ENCODE measurements around the gene MAL.

MAL gene

GRCh38 chr2:95001051-95001562, 24.4 kb upstream of the MAL start:
- no peak for TF ChIP-seq CTCF (IDR thresholded peaks at IDR 0.05; ENCODE audit: low read depth, low read length, missing control alignments)
- no peak for DNase-seq
- Histone ChIP-seq H3K36me3 (replicated peaks) (no peaks in the 10 kb centered on the region), H3K27ac (no peak overlapping the region), H3K4me3 (ENCODE audit: low read depth, low read length) (no peak overlapping the region), H3K27me3 (replicated peaks) (peaks cover 16% of the 10 kb centered on the region)
- in situ Hi-C loops (cut with HindIII; ENCODE audit: low pct_ligation_motif_present, low sequenced_read_pairs) = no loop called here

- in situ Hi-C loops (cut with HindIII; ENCODE audit: low pct_ligation_motif_present, low sequenced_read_pairs) = no loop called here
- Histone ChIP-seq H3K27ac (no peak overlapping the region), H3K27me3 (replicated peaks) (peaks cover 13% of the 10 kb centered on the region), H3K36me3 (replicated peaks) (no peaks in the 10 kb centered on the region), H3K4me3 (ENCODE audit: low read depth, low read length) (no peak overlapping the region)
- DNase-seq = no peak
- TF ChIP-seq CTCF (IDR thresholded peaks at IDR 0.05; ENCODE audit: low read depth, low read length, missing control alignments) = no peak
These were observed 23.8 kb upstream of the MAL start for GRCh38 chr2:95001701-95002100.

- Histone ChIP-seq H3K27me3 (replicated peaks) (peaks cover 5% of the 10 kb centered on the region), H3K4me3 (ENCODE audit: low read depth, low read length) (no peak overlapping the region), H3K27ac (no peak overlapping the region), H3K36me3 (replicated peaks) (no peaks in the 10 kb centered on the region)
- no peak for DNase-seq
- in situ Hi-C loops (cut with HindIII; ENCODE audit: low pct_ligation_motif_present, low sequenced_read_pairs) = no loop called here
- TF ChIP-seq CTCF (IDR thresholded peaks at IDR 0.05; ENCODE audit: low read depth, low read length, missing control alignments) = no peak
These were observed 23.0 kb upstream of the MAL start for GRCh38 chr2:95002498-95002897.

- in situ Hi-C loops (cut with HindIII; ENCODE audit: low pct_ligation_motif_present, low sequenced_read_pairs) = no loop called here
- no peak for DNase-seq
- TF ChIP-seq CTCF (IDR thresholded peaks at IDR 0.05; ENCODE audit: low read depth, low read length, missing control alignments) = no peak
- H3K4me3 ChIP-seq (ENCODE audit: low read depth, low read length) = no peak overlapping the region
- H3K36me3 ChIP-seq (replicated peaks) = no peaks in the 10 kb centered on the region
- H3K27me3 ChIP-seq (replicated peaks) = no peaks in the 10 kb centered on the region
- H3K27ac ChIP-seq = no peak overlapping the region
These were observed 21.2 kb upstream of the MAL start for GRCh38 chr2:95004287-95004686.

GRCh38 chr2:95004711-95005110, 20.8 kb upstream of the MAL start:
- Histone ChIP-seq H3K27me3 (replicated peaks) (no peaks in the 10 kb centered on the region), H3K36me3 (replicated peaks) (no peaks in the 10 kb centered on the region), H3K27ac (no peak overlapping the region), H3K4me3 (ENCODE audit: low read depth, low read length) (no peak overlapping the region)
- in situ Hi-C loops (cut with HindIII; ENCODE audit: low pct_ligation_motif_present, low sequenced_read_pairs) = no loop called here
- TF ChIP-seq CTCF (IDR thresholded peaks at IDR 0.05; ENCODE audit: low read depth, low read length, missing control alignments) = no peak
- no peak for DNase-seq

GRCh38 chr2:95005726-95006125, 19.8 kb upstream of the MAL start:
- no peak for DNase-seq
- in situ Hi-C loops (cut with HindIII; ENCODE audit: low pct_ligation_motif_present, low sequenced_read_pairs) = no loop called here
- H3K27ac ChIP-seq = no peak overlapping the region
- no peaks in the 10 kb centered on the region for H3K36me3 ChIP-seq (replicated peaks)
- H3K27me3 ChIP-seq (replicated peaks) = no peaks in the 10 kb centered on the region
- TF ChIP-seq CTCF (IDR thresholded peaks at IDR 0.05; ENCODE audit: low read depth, low read length, missing control alignments) = no peak
- no peak overlapping the region for H3K4me3 ChIP-seq (ENCODE audit: low read depth, low read length)
